Endothelial cell of umbilical vein (primary cell): ENCODE results near the gene PDLIM5.

ENCODE experiments used
- CTCF ChIP-seq, 2 donors: IDR thresholded peaks; 1 replicate in 1 of 2; 2 replicates in 1 of 2; pipeline ENCODE4 v1.5.1; 2011; ENCODE audit warnings: low read length in 2 of 2, mild to moderate bottlenecking in 2 of 2, moderate library complexity in 2 of 2, control low read depth in 1 of 2, inconsistent platforms in 1 of 2, low read depth in 1 of 2; ENCODE audit not compliant: insufficient read depth in 1 of 2; ENCODE audit errors: extremely low read depth in 1 of 2
- EZH2 ChIP-seq: IDR thresholded peaks from 2 replicates; pipeline ENCODE4 v1.6.1; 2012; ENCODE audit warnings: borderline replicate concordance, low read depth, mild to moderate bottlenecking, moderate library complexity, low read length, inconsistent platforms; ENCODE audit not compliant: severe bottlenecking
- FOS ChIP-seq: IDR thresholded peaks from 2 replicates; pipeline ENCODE4 v1.6.1; 2011; ENCODE audit warnings: mild to moderate bottlenecking, low read length, moderate library complexity, borderline replicate concordance; ENCODE audit not compliant: insufficient read depth
- GATA2 ChIP-seq: IDR thresholded peaks from 2 replicates; pipeline ENCODE4 v1.7.0; 2011; ENCODE audit warnings: low read depth, mild to moderate bottlenecking, moderate library complexity, mixed read lengths, low read length; ENCODE audit not compliant: insufficient read length, insufficient read depth
- MAX ChIP-seq: IDR thresholded peaks from 2 replicates; pipeline ENCODE4 v1.6.1; 2011; ENCODE audit not compliant: insufficient read depth, insufficient read length
- MYC ChIP-seq: IDR thresholded peaks from one replicate; pipeline ENCODE4 v1.6.1; 2011; ENCODE audit warnings: mild to moderate bottlenecking, low read depth, low read length
- POLR2A ChIP-seq: IDR thresholded peaks from 2 replicates; pipeline ENCODE4 v1.6.1; 2012; ENCODE audit warnings: low read depth, mild to moderate bottlenecking, control low read depth, low read length
- POLR2AphosphoS5 ChIP-seq: IDR thresholded peaks from 2 replicates; pipeline ENCODE4 v1.6.1; 2012; ENCODE audit warnings: low read depth, mild to moderate bottlenecking, control low read depth, low read length, moderate library complexity; ENCODE audit not compliant: insufficient read depth

- no peak for TF ChIP-seq FOS
- no peak for TF ChIP-seq CTCF (IDR thresholded peaks at IDR 0.05; ENCODE audit: extremely low read depth in 1 of 2, insufficient read depth in 1 of 2, low read depth in 1 of 2, low read length in 2 of 2)
- no peak for TF ChIP-seq POLR2AphosphoS5
- TF ChIP-seq EZH2 = no peak
- no peak for TF ChIP-seq POLR2A
- no peak for TF ChIP-seq MYC
- no peak for TF ChIP-seq MAX
- TF ChIP-seq GATA2 = no peak
Measured at GRCh38 chr4:94583914-94584641, 132.3 kb downstream of the PDLIM5 start.
